ENCODE results near the gene NPSR1. TPM values are rescaled to one million over a fixed set of nuclear protein-coding genes. Genes with fewer than 3 reads are reported as not detected.
"Not testable (repeated sequence)": the region's sequence is repeated elsewhere in the genome, so short reads cannot be mapped to it uniquely, and the experiment has no call there.

NPSR1 gene
- total RNA-seq, 1 experiment from 2014 or later, result not detected

- peak; percentile 11 for DNase-seq (ENCODE audit: low read depth)
These were observed 209.3 kb downstream of the NPSR1 start for GRCh38 chr7:34867341-34867740.

- not testable (repeated sequence) for DNase-seq (ENCODE audit: low read depth)
These were observed 210.6 kb downstream of the NPSR1 start for GRCh38 chr7:34868602-34869001.

DNA sequence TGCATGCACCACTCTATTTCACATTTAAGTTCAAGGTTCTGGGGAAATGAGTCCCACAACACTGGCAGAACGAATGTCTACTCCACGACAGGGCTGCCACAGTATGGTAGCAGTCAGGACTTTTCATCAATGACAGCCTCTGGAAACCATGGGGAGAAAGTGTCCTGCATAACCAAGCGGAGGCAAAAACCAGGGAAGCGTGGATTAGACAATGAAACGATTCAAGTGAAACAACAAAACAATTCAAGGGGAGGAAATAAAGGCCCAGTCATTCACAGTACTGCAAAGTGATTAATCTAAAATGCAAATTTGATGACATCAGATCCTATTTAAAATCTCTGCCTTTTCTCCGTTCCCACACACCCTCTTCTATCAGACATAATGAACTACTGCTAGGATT, 211.0 kb downstream of the NPSR1 start:
- DNase-seq (ENCODE audit: low read depth), result no peak

- DNase-seq (ENCODE audit: low read depth), result peak; percentile 39
These were observed 212.0 kb downstream of the NPSR1 start for GRCh38 chr7:34870041-34870440.

- not testable (repeated sequence) for DNase-seq (ENCODE audit: low read depth)
These were observed 216.3 kb downstream of the NPSR1 start for GRCh38 chr7:34874329-34874728.

GRCh38 chr7:34875481-34875880, 217.5 kb downstream of the NPSR1 start:
- DNase-seq (ENCODE audit: low read depth), result no peak

GRCh38 chr7:34878944-34879735, 221.1 kb downstream of the NPSR1 start:
- not testable (repeated sequence) for DNase-seq (ENCODE audit: low read depth)

DNA sequence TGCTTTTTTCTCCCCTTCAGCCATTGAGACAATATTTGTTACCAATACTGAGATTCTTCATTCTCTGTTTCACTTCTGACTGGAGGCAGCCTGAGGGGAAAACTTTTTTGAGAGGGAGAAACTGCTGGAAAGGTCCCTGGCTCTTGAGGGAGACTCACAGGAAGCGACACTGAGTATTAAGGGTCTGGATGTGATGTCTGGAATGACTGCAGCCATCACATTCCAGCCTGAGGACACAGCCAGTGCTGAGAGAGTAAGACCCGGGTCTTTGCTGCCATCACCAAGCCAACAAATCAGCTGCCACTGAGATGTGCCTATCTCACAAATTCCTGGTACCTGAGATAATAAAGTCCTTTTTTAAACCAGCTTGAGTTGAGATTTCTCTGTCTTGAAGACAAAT, 221.9 kb downstream of the NPSR1 start:
- no peak for DNase-seq (ENCODE audit: low read depth)

GRCh38 chr7:34883855-34884254, 225.8 kb downstream of the NPSR1 start:
- DNase-seq (ENCODE audit: low read depth), result not testable (repeated sequence)

DNA sequence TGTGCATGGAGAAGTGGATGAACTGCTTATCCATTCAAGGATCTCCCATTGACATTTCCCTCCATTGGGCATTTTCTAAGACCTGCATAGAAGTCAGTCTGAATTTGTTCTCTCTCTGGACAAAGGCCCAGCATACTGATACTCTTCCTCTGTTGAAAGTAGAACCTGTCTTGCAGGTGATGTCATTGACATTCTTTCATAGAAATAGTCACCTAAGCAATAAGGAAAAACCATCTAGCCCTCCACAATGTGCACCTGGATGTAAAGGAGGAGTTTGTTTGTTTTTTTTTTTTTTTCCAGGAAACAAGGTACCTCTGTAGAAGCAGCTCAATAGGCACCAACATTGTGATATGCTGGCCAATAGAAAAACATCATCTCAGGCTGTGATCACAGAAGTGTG, 228.8 kb downstream of the NPSR1 start:
- DNase-seq (ENCODE audit: low read depth), result no peak

- DNase-seq (ENCODE audit: low read depth), result no peak
These were observed 231.9 kb downstream of the NPSR1 start for GRCh38 chr7:34889951-34890350.

GRCh38 chr7:34895202-34895601, 237.2 kb downstream of the NPSR1 start:
- no peak for DNase-seq (ENCODE audit: low read depth)

Small RNA genes within 50 kb of the gene (small RNA-seq; reads per million reads assigned to genes)
- gene RF00322 (not detected), gene RN7SL132P (not detected)
